ENCODE measurements around the gene GPR137. TPM values are rescaled to one million over a fixed set of nuclear protein-coding genes. Genes with fewer than 3 reads are reported as not detected.

The GPR137 gene
- total and polyA plus RNA-seq, 9 of the 15 experiments (the other 6 are each of a cell fraction or from before 2014, with no cell fraction given), result 0.32 to 26.7 (median 10.7) TPM

GRCh38 chr11:64334764-64335735 lies 49.4 kb downstream of the GPR137 start (continued):
- peak; percentile 78 for TF ChIP-seq USF1 (CRISPR knock-in tag; IDR thresholded peaks at IDR 0.05)
- peak; percentile 43; the same call in 1 of the 2 replicates for TF ChIP-seq ZNF384 (IDR thresholded peaks at IDR 0.05; ENCODE audit: low read depth, low read length)
- no peak for TF ChIP-seq ZNF232 (CRISPR knock-in tag; IDR thresholded peaks at IDR 0.05)
- no peak for TF ChIP-seq OTX1 (CRISPR knock-in tag; IDR thresholded peaks at IDR 0.05)
- TF ChIP-seq ZNF407 (IDR thresholded peaks at IDR 0.05; ENCODE audit: low read depth), result no peak
- peak; percentile 70 for TF ChIP-seq HMBOX1 (IDR thresholded peaks at IDR 0.05)
- peak; percentile 98 for TF ChIP-seq CEBPG (CRISPR knock-in tag; IDR thresholded peaks at IDR 0.05)
- peak; percentile 97 for TF ChIP-seq CEBPG (tag; conservative IDR thresholded peaks at IDR 0.05 in 1 of 2, IDR thresholded peaks at IDR 0.05 in 1 of 2)
- peak; percentile 99 for TF ChIP-seq TAF9B (IDR thresholded peaks at IDR 0.05; ENCODE audit: partially characterized antibody)
- no peak for TF ChIP-seq KAT2B (IDR thresholded peaks at IDR 0.05; ENCODE audit: low read depth, low read length)
- peak; percentile 87 for TF ChIP-seq SMAD1 (IDR thresholded peaks at IDR 0.05; ENCODE audit: low read depth, low read length, partially characterized antibody)
- peak; percentile 99 for TF ChIP-seq MEIS2 (IDR thresholded peaks at IDR 0.05; ENCODE audit: partially characterized antibody)
- peak in 1 of 2 experiments; percentile 85; a peak in 2 of 4 replicates for TF ChIP-seq HDAC1 (IDR thresholded peaks at IDR 0.05)
- peak; percentile 93 for TF ChIP-seq RBM25 (IDR thresholded peaks at IDR 0.05; ENCODE audit: low read depth, low read length, severe bottlenecking)
- TF ChIP-seq ZBTB43 (CRISPR knock-in tag; IDR thresholded peaks at IDR 0.05), result no peak
